T-helper 1 cell treated with Interleukin-12 subunit alpha and Interleukin-12 subunit beta and Interleukin-4 antibody, amounts not matched to agents 30 ng/mL and 1 ng/mL, for 36 hours (primary cell): ENCODE results near the gene MYO7B. TPM values are rescaled to one million over a fixed set of nuclear protein-coding genes. Genes with fewer than 3 reads are reported as not detected.

Source experiments
- intact Hi-C: fragments of 100-400 bp; cut with micrococcal nuclease; formaldehyde crosslinking; loops from one replicate; pipeline ENCODE4 v1.15.1; 2024
- total RNA-seq: library from RNA; stranded (reverse); gene quantifications from 2 replicates; pipeline ENCODE4 v1.2.3, GENCODE V29; 2022

The MYO7B gene
- total RNA-seq, 1 donor from 2014 or later, result 0.54 TPM

GRCh38 chr2:127634626-127635379 lies 99.3 kb downstream of the MYO7B start:
- intact Hi-C loops, result no loop called here

GRCh38 chr2:127635380-127636237 lies 100.1 kb downstream of the MYO7B start:
- intact Hi-C loops, result no loop called here

- intact Hi-C loops, result no loop called here
These were observed 101.1 kb downstream of the MYO7B start for GRCh38 chr2:127636248-127637235.

- intact Hi-C loops, result no loop called here
These were observed 101.8 kb downstream of the MYO7B start for GRCh38 chr2:127637236-127637630.

- intact Hi-C loops, result no loop called here
These were observed 102.3 kb downstream of the MYO7B start for GRCh38 chr2:127637725-127638252.

- intact Hi-C loops, result no loop called here
These were observed 103.1 kb downstream of the MYO7B start for GRCh38 chr2:127638361-127639110.

GRCh38 chr2:127639111-127639474 lies 103.6 kb downstream of the MYO7B start:
- intact Hi-C loops, result no loop called here

- intact Hi-C loops, result loop anchor here (1.0 kb wide), 1 partner anchor 9 kb away; no protein-coding TSS in a partner anchor
These were observed 104.9 kb downstream of the MYO7B start for GRCh38 chr2:127640082-127641072.

GRCh38 chr2:127641133-127641532 lies 105.7 kb downstream of the MYO7B start:
- intact Hi-C loops, result no loop called here

- intact Hi-C loops, result no loop called here
These were observed 106.5 kb downstream of the MYO7B start for GRCh38 chr2:127641846-127642507.

- intact Hi-C loops, result no loop called here
These were observed 107.4 kb downstream of the MYO7B start for GRCh38 chr2:127642706-127643438.

GRCh38 chr2:127643439-127644065 lies 108.1 kb downstream of the MYO7B start:
- intact Hi-C loops, result no loop called here

GRCh38 chr2:127644066-127645025 lies 108.9 kb downstream of the MYO7B start:
- intact Hi-C loops, result loop anchor here (5.0 kb wide), 1 partner anchor 58 kb away; the partner anchor contains the start of gene SFT2D3

- intact Hi-C loops, result loop anchor here (5.0 kb wide), 1 partner anchor 57 kb away; the partner anchor contains the start of gene SFT2D3
These were observed 109.5 kb downstream of the MYO7B start for GRCh38 chr2:127645026-127645394.

GRCh38 chr2:127645395-127646291 lies 110.2 kb downstream of the MYO7B start, which contains the start of gene GPR17:
GPR17 (plus strand) TSS chr2:127646153; CDS start chr2:127650736, 4,583 bp downstream.
- intact Hi-C loops, result loop anchor here (5.0 kb wide), 1 partner anchor 57 kb away; the partner anchor contains the start of gene SFT2D3
